GM18502 (cell line): ENCODE data around the gene EFNA5.
A peak's percentile ranks its signal among the peaks of the same experiment; 100 is the strongest.

Source experiments
- ATAC-seq: cut with Tn5 transposase; IDR thresholded peaks from one replicate; pipeline ENCODE4 v1.9.1; 2021; ENCODE audit warnings: mild to moderate bottlenecking; ENCODE audit not compliant: unreplicated experiment, poor library complexity

EFNA5 gene

DNA sequence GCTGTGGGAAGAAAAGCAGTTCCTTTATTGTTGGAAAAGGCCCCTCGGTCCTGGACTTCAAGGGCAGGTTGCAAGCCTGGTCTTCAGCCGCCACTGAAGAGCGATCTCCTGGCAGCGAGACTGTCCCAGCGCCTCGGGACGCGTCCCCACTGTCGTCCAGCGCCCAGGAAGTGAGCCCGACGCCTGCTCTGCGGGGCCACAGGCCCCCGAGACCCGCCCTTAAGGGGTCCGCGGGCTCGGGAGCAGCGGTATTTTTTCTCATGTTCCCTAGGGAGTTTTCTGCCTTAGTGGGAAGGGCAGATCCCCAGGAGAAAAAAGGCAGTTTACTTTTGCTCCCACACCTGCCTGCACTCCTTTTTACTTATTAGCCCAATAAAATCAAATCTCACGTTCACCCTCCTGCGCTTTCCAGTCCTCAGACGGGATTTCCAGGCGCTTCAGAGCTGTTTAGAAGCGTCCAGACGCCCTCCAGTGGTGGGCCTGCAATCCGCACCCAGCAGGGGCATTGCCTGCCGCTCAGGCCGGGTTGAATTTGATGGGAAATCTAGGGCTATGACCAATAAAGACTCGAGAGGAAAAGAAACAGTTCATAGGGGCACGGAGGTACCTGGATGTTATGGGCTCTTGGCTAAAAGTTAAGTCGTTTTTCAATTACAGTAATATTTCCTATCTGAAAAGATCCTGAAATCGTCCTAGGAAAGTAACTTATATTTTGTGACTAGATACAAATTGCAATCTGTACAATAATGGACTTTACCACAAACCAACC is 2.8 kb upstream of the EFNA5 start:
- ATAC-seq, result peak; percentile 75

DNA sequence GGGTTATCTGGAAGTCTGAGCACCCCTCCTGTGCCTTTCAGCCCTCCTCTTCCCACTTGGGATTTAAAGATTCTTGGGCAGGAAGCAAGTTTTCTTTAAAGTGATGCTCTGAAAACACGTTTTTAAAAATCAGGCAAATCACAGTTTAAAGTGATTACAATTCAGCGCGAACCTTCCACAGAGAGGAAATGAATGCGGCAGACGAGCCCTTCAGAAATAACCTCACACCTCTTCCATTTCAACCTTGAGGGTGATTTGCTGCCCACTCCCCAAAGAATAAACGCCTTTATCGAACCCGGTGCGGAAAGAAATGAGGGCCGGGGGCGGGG is 2.3 kb upstream of the EFNA5 start:
- no peak for ATAC-seq

DNA sequence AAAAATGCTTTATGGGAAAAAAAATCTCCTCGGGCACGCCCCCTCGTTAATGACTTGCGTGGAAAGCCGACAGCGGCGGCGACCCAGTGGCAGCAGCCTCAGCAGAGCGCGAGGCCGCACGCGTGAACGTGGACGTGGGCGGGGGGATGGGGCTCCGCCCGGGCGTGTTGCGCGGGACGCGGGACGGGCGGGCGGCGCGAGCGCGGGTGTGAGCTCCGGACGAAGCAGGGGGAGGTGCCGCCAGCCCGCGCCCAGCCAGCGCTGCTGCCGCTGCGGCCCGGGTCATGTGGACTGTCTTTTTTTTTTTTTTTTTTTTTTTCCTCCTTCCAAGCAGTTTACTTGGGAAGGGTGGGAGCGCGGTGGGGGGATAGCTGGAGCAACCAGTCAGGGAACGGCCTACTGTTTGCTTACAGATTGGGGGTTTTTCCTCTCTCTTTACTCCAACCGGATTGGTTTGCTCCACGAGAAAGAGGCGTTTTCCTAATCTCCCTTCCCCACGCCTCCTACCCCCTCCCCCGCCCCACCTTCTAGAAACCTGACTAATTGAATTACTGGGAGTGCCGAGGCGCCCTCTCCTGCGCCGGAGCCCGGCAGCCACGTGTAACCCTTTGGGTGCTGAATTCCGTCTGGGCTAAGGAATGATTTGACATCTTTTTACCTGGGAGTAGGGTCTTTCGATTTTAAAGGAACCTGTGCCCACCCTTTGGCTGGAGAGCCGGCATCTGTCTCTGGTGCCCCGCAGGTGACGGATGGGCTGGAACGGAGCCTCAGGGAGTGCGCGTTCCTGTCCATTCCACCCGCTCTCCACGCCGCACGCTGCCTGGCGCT is 1.7 kb upstream of the EFNA5 start:
- ATAC-seq, result no peak

DNA sequence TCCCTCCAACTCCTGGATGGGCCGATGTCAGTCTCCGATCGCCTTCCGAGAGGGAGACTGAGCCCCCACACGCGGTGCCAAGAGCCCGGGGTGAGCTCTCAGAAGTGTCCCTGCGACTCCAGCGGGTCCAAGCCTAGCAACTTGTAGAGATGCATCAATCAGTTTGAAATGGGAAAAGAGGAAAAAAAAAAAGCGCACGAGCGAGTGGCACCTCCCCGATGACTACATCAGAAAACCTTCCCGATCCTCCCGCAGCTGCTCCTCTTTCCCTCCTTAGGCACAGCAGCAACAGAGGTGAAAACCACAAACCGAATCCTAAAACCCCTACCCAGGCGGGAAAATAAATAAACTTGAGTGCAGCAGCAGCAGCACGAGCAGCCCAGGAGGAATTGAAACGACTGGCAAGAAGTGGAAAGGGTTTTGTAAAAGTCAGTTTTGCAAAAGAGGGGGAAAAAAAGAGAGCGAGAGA is 1.0 kb upstream of the EFNA5 start:
- no peak for ATAC-seq

DNA sequence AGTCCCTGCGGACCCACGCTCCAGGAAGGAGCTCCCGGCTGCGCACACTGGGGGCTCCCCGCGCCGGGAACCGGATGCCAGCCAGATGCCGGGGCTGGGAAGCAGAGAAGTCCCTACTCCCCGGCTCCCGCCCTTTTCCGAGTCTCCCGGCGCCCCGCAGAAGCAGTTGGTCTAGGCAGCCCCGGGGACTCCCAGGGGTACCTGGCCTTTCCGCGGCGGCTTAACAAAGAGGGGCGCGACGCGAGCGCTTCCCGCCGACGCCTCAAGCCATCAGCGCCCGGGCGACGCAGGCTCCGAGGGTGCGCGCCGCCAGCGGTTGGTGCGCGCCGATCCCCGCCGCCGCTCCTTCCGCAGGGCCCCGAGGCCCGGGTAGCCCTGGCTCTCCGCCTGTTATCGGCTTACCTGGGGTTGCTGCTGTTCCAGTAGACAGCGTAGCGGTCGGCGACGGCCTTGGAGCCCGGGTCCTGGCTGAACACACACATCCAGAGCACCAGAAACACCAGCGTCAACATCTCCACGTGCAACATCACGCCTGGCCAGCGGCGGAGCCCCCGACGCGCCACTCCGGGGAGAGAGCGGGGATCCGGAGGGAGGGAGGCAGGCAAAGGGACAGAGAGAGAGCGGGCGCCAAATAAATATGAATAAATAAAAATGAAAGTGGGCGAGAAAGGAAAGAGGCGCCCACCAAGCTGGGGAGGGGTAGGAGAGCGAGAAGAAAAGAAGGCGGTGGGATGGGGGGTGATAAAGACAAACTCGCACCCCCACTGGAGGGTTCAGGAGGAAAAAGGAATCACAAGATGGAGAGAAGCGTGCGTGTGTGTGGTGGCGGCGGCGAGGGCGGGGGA is 428 bp downstream of the EFNA5 start:
- no peak for ATAC-seq

DNA sequence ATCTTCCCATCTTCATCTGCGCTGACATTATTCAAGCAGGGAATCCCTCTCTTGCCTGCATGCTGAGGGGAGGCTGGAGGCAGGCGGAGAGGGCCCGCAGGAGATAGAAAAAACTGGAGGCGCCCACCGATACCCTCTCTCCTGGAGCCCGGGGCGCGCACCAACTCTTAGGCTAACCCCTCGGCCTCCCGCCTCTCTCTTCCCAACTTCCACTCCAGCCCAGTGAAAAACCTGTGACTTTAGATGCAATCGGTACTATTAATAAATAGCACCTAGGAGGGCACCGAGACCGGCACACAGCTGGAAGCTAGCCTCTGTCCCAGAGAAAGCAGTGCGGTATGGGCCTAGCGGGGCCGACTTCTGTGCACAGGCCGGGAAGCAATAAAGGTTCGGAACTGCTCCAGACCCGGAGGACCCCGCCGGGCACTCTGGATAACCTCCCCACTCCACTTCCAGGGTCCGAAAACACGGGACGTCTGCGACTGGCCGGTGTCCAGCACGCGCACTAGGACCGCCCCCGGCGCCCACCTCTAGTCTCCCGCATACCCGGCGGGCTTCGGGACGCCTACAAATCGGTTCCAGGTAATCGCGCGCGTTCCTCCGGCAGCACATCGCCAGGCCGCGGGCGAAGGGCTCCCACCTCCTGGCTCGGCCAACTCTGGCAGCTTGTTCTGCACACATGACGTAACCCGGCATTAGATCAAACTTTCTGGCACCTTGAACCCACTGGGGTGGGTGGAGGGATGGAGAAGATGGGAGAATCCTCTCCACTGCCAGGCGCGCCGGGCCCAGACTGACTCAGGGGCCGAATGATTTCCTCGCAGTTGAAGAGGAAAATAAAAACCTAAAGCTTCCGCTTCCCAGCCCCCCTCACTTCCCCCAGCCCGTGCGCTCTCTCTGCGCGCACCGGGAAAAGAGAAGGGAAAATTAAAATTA is 1.4 kb downstream of the EFNA5 start:
- no peak for ATAC-seq

DNA sequence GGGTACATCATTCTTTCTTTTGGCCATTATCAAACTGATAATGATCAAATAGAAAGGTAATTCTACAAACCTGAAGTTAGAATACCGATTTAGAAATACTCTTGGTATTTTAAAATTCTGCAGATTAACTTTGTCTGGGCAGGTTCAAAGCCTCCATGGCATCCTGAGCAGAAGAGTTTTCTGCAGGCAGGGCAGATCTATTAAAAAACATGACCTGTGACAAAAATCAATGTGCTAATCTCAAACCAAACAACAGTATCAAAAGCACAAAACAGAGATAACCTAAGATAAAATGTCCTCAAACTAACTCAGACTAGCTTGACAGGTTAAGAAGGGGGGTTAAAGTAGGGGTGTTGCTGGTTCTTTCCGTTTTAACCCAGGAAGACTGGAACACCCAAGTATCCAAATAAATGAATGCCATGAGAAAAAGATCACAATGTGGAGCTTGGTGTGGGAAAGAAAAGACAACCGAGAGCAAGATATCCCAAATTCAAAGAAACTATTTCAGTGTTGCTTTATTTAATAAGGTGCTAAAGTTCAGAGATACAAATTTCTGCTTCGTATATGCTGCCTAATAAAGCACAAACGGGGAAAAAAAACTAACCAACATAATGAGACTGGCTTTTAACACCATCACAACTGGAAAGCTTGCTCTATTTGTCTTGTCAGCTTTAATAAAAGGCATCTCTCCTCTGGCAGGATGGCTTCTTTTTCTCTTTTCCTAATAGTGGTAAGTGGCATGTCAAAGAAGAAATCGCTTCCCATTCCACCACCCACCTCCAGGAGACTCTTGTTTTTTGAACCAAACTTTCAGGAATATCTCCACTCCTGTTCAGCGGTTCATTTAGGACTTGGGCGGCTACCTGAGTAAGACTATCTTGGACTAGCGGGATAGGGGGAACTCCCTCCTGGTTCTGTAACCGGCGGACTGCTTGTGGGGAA is 2.3 kb downstream of the EFNA5 start:
- ATAC-seq, result no peak

DNA sequence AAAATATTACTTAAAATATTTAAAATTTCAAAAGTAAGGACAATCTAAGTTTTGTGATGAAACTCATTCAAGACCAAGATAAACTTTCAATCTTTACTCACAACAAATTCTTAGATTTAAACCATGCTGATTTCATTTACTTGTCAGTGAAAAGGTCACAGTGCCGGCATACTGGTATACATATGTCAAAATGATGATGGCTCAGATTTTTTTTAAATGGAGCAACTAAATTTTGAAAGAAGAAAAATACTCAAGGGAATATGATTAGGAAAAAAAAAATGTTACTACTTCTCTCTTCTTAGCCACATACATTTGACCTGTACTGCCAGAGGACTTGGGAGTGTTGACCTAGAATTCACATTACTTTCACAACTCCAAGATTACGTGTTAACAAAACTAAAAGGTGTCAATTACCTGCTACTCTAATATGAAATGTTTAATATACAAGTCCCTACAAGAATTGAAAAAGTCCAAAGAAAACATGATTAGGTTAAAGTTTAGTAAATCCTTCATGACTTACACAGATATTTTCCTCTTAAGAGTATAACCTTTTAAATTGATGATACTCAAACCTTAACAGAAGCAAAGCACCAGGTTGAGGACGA is 4.6 kb downstream of the EFNA5 start:
- no peak for ATAC-seq

DNA sequence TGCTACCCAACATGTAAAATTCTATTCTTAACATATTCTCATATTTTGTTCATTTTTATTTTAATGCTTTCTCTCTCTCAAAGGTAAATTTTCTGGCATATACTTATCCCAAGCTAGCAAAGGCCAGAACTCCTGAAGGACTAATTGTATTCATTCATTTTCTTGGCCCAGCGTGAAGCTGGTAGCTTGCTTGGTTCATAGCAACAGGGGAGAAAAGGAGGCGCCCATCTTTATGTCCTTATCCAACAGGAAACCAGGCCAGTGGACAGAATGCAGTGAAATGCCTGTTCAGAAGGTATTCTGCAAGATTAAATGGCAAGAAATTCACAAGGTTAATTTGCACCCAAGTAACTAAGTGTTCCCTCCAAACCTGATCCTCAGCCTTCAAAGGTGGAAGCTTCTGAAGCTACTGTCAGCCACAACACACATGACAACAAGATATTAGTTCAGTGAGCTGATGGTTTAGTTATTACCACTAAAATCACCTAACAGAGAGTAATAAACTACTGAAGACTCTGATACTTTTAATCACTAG is 5.6 kb downstream of the EFNA5 start:
- no peak for ATAC-seq

DNA sequence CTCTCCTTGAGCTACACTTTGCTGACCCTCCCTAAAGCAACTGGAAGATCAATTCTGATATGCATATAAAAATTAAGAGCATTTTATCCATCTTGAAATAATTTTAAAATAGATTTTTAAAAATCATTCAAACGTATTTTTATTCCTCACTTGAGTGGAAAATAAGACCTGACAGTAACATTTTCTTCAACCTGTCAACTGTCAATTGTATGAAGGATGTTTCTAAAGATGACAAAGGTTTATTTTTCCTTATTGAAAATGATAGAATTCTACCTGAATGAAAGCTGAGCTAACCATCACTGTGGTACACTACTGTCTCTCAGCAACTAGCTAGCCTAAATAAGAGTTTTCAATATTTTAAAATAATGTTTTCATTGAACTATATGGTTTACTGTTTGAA is 7.0 kb downstream of the EFNA5 start:
- no peak for ATAC-seq

DNA sequence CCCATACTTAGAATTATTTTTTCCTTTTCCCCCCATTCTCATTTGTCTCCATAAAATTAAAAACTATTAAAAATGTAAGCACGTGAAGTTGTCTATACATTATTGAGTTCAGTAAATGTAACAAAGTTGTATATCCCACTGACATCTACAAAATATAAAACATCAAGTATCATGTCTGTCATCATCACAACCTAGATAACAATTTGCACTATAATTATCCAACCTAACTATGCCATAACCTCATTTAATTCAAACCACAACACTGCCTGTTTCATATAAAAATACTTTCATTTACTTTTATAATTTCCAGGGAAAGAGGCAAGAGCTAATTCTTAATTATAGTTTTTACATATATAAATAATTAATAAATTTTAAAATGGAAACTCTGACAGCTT is 9.1 kb downstream of the EFNA5 start:
- no peak for ATAC-seq

DNA sequence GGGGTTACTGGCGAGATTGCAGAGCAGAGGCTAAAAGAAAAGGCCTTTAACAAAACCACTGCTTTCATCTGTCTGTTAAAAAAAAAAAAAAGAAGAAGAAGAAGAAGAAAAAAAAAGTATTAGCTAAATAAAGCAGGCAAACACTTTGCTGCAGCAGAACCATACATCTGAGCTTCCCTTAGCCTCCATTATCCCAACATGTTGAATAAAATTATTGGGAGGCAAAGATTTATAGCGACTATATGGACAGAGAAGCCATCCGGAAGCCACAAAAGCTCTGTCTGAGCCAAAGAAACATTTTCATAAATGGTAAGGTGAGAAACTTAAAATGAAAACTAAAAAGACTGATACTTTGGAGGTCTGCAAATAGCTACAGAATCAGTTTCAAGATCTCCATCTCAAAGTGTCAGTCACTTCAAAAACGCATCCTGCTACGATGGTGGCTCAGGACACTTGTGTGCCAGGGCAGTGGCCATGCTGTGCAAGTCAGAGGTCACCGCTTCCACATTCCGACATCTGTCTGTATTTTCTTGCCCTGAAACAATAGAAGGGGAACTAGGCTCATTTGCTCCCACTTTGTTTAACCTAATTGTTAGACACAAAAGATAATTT is 9.6 kb downstream of the EFNA5 start:
- ATAC-seq, result no peak

DNA sequence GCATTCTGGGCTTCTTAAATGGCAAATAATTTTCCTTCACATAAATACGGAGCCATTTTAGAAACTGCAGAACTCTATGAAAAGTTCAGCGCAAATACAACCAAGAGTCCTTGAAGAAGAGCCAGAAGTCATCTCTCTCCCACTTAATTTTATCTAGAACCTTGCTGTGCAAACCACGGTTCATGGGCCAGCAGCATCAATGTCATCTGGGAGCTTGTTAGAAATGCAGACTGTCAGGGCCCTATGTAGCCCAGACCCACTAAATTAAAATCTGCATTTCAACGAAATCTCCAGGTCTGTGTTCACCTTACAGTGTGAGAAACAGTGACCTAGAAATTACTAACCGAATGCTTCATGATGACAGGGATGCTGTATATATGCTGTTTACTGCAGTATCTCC is 12.2 kb downstream of the EFNA5 start:
- no peak for ATAC-seq

DNA sequence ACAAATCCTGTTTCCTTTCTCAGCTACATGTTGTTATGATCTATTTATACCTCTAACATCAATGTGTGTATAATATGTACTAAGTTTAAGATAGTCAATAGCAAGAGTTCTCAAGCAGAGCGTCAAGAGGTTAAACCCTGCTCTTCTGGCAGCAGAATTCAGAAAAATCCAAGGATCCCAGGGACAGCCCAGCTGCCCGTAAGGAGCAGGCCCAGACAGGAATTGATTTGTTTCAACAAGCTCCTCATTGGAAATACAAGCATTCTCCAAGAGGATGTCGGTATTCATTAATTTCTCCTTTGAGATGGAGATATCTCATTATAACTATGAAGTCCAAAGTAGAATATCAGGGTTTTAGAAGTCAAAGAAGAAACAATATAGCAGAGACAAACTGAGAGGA is 14.9 kb downstream of the EFNA5 start:
- no peak for ATAC-seq

DNA sequence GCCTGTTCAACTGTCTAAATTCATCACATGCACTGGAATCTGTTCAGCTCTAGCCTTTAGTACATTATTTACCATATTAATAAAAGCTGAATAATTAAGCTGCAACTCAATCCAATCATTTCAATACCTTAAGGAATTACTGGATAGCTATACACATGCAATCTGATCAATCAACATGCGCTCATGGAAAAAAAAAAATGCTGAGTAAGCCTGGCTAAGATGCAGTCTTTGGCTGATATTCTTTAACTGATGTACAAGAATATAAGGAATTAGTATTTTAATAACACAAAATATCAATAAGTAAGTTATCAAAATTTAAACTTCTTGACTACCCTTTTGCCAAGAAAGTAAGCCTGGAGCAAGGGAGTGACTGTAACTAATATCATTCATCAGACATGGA is 15.9 kb downstream of the EFNA5 start:
- no peak for ATAC-seq

DNA sequence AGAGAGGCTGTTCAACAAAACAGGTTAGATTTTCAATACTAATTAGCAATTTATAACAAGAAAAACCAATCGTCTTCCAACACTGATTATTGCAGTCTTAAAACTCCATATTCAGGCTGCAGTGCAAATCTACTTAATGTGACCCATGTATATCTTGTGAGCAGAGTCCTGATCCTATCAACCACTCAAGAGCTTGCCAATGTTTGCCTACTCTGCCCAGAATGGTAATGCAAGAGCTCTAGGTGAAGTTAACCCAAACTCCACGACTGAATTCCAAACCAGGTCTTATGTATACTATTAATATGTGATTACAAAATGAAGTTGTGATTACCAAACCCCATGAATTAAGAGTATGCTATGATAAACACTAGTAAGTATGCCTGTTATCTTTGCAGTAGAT is 17.1 kb downstream of the EFNA5 start:
- no peak for ATAC-seq

DNA sequence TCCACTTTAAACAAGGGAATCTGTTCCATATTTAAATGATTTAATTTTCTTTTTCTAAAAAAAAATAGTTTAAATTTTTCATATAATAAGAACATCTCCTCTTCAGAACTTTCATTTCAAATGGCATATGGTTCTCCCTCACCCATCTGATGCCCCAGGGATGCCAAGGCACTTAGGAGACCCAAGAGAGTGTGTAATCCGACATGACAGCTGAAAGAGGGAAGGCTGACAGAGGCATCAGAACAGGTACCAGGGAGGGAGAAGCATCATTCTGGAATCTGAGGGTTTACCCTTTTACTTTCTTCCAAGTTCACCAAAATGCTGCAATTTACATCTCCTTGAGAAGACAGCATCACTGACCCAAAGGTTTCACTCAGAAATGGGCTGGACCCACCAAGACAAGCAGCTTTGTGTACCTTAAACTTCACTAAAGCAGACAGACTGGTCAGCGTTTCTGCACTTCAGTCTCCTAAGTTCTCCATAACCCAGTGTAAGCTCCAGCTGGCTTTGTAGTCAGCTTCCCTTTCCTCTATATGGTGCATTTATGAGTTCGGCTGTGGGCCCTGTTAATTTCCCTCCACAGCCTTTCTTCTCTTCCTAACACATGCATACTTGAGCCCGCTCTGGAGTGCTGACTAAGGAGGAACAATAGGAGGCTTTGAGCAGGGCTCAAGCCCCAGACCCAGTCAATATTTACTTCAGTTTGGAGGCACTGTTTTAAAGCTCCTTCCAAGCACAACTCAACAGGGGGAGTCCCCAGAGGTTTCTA is 17.7 kb downstream of the EFNA5 start:
- ATAC-seq, result no peak
